PFSK-1 (cell line): ENCODE data around the gene CACNG7.

Experiments used
- POLR2AphosphoS5 ChIP-seq: IDR thresholded peaks from 2 replicates; pipeline ENCODE4 v1.6.1; 2012; ENCODE audit warnings: low read depth, mild to moderate bottlenecking, control low read depth, low read length, moderate library complexity
- REST ChIP-seq, 2 experiments: IDR thresholded peaks; 2 replicates each; pipeline versions ENCODE4 v1.6.1 to v1.8.0; 2011 to 2012; ENCODE audit warnings: low read depth in 2 of 2, low read length in 2 of 2, control low read depth in 1 of 2, inconsistent platforms in 1 of 2, mild to moderate bottlenecking in 1 of 2, moderate library complexity in 1 of 2; ENCODE audit not compliant: insufficient read depth in 1 of 2
- SIN3A ChIP-seq: IDR thresholded peaks from 2 replicates; pipeline ENCODE4 v1.6.1; 2012; ENCODE audit warnings: mild to moderate bottlenecking, low read length, moderate library complexity, borderline replicate concordance; ENCODE audit not compliant: insufficient read depth
- TAF1 ChIP-seq: IDR thresholded peaks from 2 replicates; pipeline ENCODE4 v1.6.1; 2012; ENCODE audit warnings: low read length, control low read depth, borderline replicate concordance; ENCODE audit not compliant: insufficient read depth

- no peak for TF ChIP-seq TAF1
- TF ChIP-seq POLR2AphosphoS5: no peak
- TF ChIP-seq REST (IDR thresholded peaks at IDR 0.05; ENCODE audit: insufficient read depth in 1 of 2, low read depth in 2 of 2, low read length in 2 of 2): no peak
- TF ChIP-seq SIN3A: no peak
Observed at GRCh38 chr19:53907193-53907581, 1.9 kb upstream of the CACNG7 start.
